Fibroblast of villous mesenchyme (primary cell): ENCODE results near the gene CPNE2. TPM values are rescaled to one million over a fixed set of nuclear protein-coding genes. Genes with fewer than 3 reads are reported as not detected.

ENCODE experiments used
- DNase-seq: peaks from one replicate; pipeline ENCODE4 v3.0.0-alpha.2; 2010; ENCODE audit warnings: low read depth
- H3K4me3 ChIP-seq: 2 replicates; pipeline ENCODE4 v1.5.1; 2011; ENCODE audit warnings: low read depth, mild to moderate bottlenecking, low read length
- total RNA-seq: library from RNA; depleted of rRNA; stranded (reverse); fragments of >200 nt; gene quantifications from 2 replicates; pipeline ENCODE4 v1.2.3, GENCODE V29; 2012
- TF ChIP-seq, protein P1 (sequence below): IDR thresholded peaks from 2 replicates; pipeline ENCODE4 v1.5.1; 2012; ENCODE audit warnings: low read depth, mild to moderate bottlenecking, low read length; ENCODE audit not compliant: insufficient read depth

The CPNE2 gene
- total RNA-seq, 1 donor = 24.2 TPM

DNA sequence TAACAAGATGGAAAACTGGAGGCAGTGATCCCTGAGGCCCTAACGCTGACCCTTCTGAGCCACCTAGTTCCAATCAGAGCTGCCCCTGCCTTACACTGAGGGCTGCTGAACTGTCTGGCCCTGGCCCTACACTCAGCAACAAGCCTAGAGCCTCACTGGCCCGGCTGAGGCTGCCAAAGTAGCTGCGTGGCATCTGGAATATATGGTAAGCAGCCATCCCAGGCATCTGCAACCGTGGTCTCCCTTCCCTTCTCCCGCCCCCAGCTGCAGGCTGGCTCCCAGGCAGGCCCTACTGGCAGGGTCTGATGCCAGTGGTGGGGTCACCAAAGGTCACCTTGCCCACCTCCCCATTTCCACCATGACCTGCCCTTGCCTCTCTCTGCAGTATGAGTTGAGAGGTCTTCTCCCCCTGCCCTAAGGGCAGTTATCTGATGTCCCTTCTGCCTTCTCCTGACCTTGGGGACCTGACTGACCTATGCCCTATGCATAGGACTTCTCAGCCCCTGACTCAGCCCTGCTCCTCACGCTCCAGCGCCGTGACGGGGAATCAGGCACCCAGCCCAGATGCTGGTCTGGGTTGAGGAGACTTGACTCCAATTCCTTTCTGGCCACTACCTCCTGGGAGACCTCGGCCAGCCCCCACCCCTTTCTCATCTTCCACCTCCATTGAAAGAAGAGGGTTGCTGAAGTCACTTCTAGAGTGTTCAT, 45.3 kb downstream of the CPNE2 start:
- TF ChIP-seq, protein P1, sequence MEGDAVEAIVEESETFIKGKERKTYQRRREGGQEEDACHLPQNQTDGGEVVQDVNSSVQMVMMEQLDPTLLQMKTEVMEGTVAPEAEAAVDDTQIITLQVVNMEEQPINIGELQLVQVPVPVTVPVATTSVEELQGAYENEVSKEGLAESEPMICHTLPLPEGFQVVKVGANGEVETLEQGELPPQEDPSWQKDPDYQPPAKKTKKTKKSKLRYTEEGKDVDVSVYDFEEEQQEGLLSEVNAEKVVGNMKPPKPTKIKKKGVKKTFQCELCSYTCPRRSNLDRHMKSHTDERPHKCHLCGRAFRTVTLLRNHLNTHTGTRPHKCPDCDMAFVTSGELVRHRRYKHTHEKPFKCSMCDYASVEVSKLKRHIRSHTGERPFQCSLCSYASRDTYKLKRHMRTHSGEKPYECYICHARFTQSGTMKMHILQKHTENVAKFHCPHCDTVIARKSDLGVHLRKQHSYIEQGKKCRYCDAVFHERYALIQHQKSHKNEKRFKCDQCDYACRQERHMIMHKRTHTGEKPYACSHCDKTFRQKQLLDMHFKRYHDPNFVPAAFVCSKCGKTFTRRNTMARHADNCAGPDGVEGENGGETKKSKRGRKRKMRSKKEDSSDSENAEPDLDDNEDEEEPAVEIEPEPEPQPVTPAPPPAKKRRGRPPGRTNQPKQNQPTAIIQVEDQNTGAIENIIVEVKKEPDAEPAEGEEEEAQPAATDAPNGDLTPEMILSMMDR = no peak
- DNase-seq = no peak
- H3K4me3 ChIP-seq = no peak overlapping the region

DNA sequence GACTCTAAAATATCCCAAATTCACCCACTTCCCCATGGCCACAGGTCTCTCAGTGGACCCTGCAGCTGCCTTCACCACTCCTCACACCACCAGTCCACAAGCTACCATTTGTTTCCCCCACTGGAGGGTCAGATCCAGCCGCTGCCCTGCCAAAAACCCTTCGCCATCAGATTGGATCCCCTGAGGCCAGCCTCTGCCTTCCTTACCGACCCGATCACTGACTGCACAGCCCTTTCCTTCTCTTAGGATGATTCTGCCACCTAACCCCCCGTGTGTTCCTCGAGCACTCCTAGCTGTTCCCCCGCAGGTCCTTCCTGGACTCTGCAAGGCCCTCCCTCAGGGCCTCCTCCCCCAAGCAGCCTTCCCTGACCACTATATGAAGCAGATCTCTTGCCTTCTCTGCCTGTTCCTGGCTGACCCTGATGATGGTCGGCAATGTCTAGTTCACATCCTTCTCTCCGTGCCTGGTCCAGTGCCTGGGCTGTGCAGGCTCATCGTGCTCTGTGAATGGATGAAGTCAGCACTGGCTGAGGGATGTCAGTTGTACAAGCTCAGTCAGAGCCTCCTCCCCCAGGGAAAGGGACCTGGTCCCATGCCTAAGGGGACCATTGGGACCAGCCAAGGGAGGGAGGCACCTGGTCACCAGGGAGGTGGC, 46.0 kb downstream of the CPNE2 start:
- TF ChIP-seq, protein P1 = no peak
- H3K4me3 ChIP-seq = no peak overlapping the region
- no peak for DNase-seq

DNA sequence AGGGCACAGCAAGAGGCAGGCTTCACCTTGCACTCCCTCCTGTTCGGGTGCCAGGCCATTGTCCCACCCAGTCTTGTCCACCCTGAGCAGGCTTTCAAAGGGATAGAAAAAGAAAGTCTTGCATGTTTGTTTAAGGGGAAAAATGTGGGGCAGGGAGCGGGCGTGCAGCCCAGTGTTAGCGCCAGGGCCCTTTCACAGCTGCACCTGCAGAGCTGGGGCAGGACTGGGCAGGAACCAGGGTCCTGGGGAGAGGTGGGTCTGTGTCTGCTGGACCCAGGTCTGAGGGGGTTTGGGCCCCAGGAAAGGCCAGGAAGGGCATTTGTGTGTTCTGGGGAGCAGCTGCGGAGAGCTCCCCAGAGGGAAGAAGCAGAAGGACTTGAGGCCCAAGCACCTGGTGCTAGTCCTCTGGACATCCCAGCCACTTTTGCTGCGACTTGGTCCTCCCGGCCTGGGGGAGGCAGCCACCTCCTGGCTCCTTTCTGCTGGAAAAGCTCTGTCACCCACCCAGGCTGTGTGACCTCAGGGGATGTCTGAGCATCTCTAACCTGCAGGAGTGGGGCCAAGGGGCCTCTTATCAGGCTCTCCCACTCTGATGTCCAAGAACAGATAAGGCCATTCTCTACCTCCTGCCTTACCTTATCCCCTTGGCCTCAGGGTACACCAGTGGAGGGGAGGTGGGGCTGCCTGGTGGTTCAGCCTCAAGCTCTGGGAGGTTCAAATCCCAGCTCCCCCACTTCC, 48.7 kb downstream of the CPNE2 start:
- no peak overlapping the region for H3K4me3 ChIP-seq
- DNase-seq = no peak
- TF ChIP-seq, protein P1 = no peak

DNA sequence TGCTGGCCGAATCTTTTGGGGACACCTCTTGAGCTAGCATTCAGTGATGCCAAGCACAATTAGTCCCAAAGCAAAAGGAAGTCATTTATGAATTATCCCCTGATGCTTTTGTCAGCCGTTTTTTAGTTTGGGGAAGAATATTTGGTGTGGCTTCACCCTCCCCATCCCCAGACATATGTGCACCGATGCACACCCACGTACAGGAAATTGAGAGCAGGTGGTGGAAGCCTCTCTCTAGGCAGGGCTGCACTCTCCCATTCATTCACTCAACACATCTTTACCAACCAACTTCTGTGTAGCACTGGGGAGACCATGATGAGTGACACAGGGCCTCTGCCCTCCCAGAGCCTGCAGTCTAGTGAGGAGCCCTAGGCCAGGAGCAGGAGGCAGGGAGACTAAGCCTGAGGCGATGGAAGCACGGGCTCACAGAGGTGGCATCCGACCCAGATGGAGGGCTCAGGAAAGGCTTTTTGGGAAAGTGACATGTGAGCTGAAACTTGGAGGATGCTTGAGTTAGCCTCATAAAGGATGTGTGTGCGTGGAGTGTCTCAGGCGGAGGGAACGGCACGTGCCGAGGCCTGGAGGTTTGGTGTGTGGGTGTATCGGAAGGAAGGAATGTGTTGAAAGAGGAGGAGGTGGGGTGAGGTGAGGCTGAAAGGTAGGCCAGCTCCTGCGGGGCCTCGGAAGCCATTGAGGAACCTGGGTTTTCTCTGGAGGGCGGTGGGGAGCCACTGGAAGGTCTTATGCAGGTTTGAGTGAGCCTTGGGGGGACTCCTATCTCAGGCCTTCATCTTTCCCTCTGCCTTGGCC, 49.6 kb downstream of the CPNE2 start:
- TF ChIP-seq, protein P1 = no peak
- no peak for DNase-seq

DNA sequence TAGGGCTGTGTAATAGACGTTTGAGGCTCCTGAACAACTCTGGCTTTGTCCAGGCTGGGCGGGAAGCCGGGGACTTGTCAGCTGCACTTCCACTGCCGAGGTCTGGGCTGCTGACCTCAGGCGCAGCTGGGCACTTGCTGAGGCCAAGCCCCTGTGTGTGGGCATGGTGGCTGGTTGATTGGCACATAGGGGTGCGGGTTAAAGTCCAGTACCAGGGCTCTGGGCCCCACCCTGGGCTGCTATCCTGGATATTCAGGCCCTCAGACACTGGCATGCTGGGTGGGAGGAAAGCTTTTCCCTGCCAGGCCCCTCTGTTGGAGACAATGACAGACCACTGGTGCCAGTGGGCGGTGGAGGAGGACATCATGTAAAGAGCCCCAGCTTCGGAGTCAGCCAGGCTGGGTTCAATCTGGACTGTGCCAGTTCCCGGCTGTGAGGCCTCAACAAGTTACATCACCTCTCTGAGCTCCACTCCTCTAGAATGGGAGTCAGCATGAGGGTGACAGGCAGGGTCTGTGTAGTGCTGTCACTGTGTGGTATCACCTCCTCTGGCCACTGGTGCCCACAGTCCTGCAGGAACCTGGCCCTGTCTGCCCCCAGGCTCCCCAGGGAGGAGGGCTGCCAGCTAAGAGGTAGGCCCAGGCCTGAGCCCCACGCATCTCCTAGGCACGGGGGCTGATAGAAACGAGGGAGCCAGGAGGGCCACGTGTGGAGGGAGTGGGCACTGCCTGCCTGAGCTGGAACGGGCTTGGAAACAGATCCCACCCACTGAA, 51.0 kb downstream of the CPNE2 start:
- no peak overlapping the region for H3K4me3 ChIP-seq
- DNase-seq = no peak
- TF ChIP-seq, protein P1 = no peak

More for the DNA sequence above, 49.6 kb downstream of the CPNE2 start:
- no peak overlapping the region for H3K4me3 ChIP-seq

DNA sequence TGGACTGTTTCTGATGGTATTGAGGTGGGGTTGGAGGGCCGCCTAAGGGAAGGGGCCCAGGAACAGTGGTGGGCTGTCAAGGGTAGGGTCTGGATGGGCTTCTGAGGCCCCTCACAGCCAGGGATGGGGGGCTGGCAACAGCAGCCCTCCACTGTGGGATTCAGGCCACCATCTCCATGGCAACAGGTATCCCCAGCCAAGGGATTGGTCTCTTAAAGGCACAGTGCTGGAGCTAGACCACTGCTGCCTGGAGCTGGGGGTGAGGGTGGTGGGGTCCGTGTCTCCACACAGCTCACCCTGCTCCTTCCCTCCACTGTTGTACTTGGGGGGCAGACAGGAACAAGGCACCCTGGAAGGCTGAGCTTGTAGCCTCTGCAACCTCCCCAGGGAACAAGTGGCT, 51.6 kb downstream of the CPNE2 start:
- no peak overlapping the region for H3K4me3 ChIP-seq
- no peak for DNase-seq
- TF ChIP-seq, protein P1 = no peak
